ENCODE results near the gene ERC2.

GRCh38 chr3:56219894-56220805, 248.1 kb downstream of the ERC2 start:
- TF ChIP-seq CTCF (conservative IDR thresholded peaks at IDR 0.05; ENCODE audit: low read depth, low read length) = no peak
- no peak for TF ChIP-seq EZH2 (IDR thresholded peaks at IDR 0.05; ENCODE audit: borderline replicate concordance, low read depth, low read length, poor library complexity, severe bottlenecking)

All from A673 (cell line).